Tibial nerve (tissue), 3 donors: ENCODE results near the gene C1RL.

Experiments
- CTCF ChIP-seq, 5 experiments: fragments of 200-600 bp in 3 of 5; fragments of 450-650 bp in 2 of 5; sonication (generic) in 3 of 5; IDR thresholded peaks; one replicate each; pipeline ENCODE4 v1.5.1; 2016 to 2019; ENCODE audit warnings: antibody characterized with exemption in 5 of 5, mild to moderate bottlenecking in 3 of 5, moderate library complexity in 2 of 5
- POLR2A ChIP-seq, 2 donors: fragments of 450-650 bp; IDR thresholded peaks; one replicate each; pipeline ENCODE4 v1.6.1; 2017; ENCODE audit warnings: antibody characterized with exemption in 2 of 2, mild to moderate bottlenecking in 2 of 2, moderate library complexity in 2 of 2

- TF ChIP-seq POLR2A (IDR thresholded peaks at IDR 0.05) (no peak), CTCF (IDR thresholded peaks at IDR 0.05) (no peak)
These were observed 44.5 kb downstream of the C1RL start for GRCh38 chr12:7064516-7064915.
